RCC 7860 (cell line): Measurements from ENCODE around the gene ZCCHC17.

Experiments
- DNase-seq: peaks from one replicate; pipeline ENCODE4 v3.0.0-alpha.2; 2015; ENCODE audit warnings: low spot score
- FAIRE-seq: peaks from 2 replicates; lab custom pipeline; 2012; peaks lifted over from hg19 to GRCh38; lab: Jason Lieb, UNC

Gene ZCCHC17

DNA sequence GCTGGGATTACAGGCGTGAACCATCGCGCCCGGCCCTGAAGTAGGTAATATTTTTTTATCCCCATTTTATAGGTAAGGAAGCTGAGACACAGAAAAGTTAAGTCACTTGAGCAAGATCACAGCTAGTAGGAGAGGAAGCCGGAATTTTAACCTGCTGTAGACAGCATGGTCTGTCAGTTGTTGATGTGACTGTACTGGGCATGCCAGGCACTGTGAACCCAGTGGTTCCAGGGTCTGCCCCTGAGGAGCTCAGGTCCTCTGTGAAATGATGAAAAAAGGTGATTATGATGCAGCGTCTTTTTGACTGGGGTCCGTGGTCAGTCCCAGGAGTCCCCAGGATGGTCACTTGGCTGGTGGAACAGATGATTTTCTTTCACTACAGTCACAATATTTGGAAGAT, 92.8 kb downstream of the ZCCHC17 start:
- DNase-seq, result no peak
- no peak for FAIRE-seq

GRCh38 chr1:31390071-31390470, 93.2 kb downstream of the ZCCHC17 start:
- DNase-seq, result no peak
- FAIRE-seq, result no peak

DNA sequence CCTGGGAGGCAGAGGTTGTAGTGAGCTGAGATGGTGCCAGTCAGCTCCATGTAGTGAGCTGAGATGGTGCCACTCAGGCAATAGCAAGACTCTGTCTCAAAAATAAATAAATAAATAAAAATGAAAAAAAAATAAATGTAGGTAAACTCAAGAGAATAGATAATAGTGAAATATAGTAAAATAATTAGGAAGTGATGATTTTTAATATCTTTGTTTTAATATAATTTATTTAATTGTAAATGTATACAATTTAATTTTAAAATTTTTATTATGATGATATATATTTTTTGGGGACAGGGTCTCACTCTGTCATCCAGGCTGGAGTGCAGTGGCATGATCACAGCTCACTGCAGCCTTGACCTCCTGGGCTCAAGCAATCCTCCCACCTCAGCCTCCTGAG, 96.6 kb downstream of the ZCCHC17 start:
- FAIRE-seq (no peak), DNase-seq (no peak)

DNA sequence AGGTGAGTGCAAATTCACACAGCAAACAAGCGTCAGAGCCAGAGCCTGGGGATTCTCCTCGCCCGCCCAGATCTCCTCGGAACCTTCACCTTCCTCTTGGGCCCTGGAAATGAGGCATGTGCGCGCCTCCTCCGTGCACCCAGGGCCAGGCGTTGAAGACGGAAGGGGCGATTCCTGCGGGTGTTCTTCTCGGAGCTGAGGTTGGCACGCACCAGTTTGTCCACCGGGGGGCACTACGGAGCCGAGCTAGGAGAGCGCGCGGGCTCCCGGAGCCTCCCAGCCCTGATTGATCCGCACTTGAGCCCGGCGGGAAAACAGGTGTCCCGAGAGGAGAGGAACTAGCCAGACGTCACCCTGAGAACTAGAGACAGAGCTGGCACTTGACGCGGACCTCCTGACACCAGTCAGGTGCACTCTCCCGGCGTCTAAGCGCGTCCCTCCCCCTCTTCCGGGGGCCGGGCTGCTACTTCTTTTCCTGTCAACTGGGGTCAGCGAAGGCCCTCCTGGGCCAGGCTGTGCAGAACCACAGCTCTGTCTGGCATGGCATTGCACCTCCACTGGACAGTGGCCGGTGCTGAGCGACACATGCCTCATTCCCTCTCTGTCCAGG, 97.9 kb downstream of the ZCCHC17 start:
- peak; percentile 69 for DNase-seq

GRCh38 chr1:31396633-31397351, 100.0 kb downstream of the ZCCHC17 start:
- DNase-seq, result peak; percentile 92
- FAIRE-seq, result no peak

More for the DNA sequence above, 97.9 kb downstream of the ZCCHC17 start:
- peak; percentile 57 for FAIRE-seq

- FAIRE-seq (no peak), DNase-seq (peak; percentile 93)
These were observed 100.7 kb downstream of the ZCCHC17 start for GRCh38 chr1:31397360-31398095.

GRCh38 chr1:31398246-31398645, 101.4 kb downstream of the ZCCHC17 start:
- DNase-seq, result no peak
- no peak for FAIRE-seq

DNA sequence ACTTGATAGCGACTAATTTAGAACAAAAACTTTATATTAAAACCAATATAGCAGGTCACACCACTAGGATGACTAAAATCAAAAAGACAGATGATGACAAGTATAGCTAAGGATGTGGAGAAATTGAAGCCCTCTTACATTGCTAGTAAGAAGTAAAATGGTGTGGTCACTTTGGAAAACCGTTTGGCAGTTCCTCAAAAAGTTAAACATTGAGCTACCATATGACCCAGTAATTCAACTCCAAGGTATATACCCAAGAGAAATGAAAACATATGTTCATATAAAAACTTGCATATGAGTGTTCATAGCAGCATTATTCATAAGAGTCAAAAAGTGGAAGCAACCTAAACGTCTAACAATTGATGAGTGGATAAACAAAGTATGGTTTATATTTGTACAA, 103.1 kb downstream of the ZCCHC17 start:
- DNase-seq (no peak), FAIRE-seq (no peak)

- no peak for DNase-seq
- FAIRE-seq, result no peak
These were observed 103.6 kb downstream of the ZCCHC17 start for GRCh38 chr1:31400393-31400792.

DNA sequence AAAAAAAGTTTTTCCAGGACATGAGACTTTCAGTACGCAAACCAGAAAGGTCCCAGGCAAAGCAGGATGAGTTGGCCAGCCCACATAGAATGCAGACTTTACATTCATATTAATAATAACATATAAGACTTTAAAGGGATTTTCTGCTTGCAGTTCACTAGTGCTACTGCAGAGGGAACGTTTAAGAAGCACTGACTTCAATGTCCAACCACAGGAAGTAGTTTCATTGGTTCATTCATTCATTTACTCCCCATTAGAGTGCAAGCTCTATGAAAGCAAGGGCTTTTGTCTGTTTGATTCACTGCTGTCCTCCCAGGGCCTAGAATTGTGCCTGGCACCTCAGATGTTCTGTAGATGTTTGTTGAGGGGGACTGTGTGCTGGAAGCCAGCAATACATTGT, 104.4 kb downstream of the ZCCHC17 start:
- no peak for DNase-seq
- no peak for FAIRE-seq

DNA sequence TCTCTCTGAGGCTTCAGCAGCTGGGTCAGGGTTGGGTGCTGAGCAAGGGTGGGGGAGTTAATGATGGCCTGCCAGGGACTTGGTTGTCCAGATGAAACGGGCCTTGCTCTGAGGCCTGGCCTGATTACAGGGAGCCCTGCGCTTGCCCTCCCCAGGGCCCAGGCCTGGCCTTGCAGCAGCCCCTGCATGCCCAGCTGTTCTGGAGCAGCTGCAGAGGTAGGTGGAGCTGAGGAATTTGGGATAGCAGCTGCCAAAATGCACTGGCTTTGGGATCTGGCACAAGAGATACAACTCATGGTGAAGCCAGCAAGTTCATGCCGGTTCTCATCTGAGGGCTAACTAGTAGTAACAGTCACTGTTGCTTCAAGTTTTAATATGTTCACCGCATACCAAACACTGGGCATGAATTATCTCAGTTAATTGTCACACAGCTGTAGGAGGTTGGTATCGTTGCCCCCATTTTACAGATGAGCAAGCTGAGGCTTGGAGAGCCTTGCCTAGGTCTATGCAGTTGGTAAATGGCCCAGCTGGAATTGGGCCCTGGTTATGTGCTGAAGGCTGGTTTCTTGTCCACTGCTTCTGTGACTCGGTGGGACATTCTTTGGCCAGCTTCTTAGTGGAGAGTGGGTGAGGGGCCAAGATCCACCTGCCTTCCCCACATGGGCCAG, 108.9 kb downstream of the ZCCHC17 start:
- FAIRE-seq (no peak), DNase-seq (no peak)

DNA sequence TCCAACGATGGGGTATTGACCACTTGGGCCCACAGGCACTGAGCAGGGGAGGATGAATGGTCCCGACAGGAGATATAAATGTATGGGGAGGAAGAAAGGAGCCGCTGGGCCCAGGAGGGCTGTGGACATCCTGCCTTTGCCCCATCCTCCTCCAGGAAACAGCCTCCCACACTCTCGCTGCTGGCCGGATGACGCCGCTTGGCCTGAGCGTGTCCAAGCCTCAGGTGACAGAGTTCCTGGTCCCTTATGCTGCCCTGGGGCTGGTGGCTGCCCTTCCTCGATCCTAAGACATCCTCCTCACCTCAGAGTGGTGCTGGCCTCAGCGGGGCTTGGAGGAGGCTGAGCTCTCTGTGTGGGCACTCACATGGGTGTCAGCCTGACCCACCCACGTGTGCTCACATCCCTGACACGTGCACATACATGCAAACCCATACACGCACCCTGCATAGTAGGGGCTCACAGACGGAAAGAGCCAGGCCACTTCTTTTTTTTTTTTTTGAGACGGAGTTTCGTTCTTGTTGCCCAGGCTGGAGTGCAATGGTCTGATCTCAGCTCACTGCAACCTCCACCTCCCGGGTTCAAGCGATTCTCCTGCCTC, 110.3 kb downstream of the ZCCHC17 start:
- DNase-seq (no peak), FAIRE-seq (no peak)

DNA sequence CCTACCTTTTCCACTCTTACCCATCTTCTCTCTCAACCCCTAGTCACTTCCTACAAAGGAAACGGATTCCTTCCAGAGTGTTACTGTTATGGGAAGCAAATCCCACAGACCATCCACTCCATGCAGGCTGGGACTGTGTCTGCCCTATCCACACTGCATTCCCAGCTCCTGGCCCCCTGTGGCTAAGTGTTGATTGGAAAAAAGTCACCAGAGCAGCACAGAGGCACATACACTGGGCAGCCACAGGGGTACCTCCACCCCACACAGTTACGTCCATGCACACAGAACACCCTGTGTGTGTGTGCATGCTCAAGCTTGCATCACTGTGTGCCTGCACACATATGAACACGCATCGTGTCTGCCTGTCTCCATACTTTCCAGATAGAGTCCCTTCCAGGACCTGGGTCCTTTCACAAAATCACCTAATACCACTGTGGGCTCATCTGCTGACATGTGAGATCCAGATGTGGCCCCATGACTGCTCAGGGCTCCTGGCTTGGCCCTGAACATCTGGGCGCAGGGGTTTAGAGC, 112.0 kb downstream of the ZCCHC17 start:
- FAIRE-seq (no peak), DNase-seq (no peak)

GRCh38 chr1:31409946-31410858, 113.4 kb downstream of the ZCCHC17 start:
- DNase-seq, result no peak
- FAIRE-seq, result no peak

GRCh38 chr1:31410871-31411270, 114.0 kb downstream of the ZCCHC17 start:
- no peak for DNase-seq
- no peak for FAIRE-seq

GRCh38 chr1:31412205-31412604, 115.4 kb downstream of the ZCCHC17 start:
- FAIRE-seq (no peak), DNase-seq (no peak)

DNA sequence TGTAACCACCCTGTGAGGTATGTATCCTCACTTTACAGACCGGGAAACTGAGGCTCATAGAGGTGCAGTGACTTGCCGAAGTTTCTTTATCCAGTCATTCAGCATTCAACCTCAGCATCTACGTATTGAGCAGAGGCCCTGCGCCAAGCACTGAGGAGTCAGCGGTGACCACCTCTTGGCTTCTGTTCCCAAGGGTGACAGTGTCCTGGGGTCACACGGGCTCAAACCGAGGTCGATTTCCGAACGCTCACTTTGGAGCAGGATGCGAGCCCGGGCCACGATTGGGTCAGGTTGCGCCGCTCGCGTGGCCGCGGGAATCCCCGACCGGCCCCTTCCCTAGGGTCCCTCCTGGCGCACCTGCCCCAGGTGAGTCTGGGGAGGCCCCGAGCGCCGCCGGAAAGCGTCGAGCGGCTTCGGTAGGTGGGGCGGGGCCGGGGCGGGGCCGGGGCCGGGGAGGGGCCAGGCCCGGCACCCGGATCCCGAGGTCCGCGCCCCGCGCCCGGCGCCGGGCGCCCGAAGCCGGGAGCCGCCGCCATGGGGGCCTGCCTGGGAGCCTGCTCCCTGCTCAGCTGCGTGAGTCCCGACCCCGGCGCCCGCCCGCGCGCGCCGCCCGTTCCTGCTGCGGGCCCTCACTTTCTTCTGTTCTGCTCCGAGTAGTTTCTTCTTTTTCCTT, 116.0 kb downstream of the ZCCHC17 start, which contains the start of gene SERINC2:
Gene SERINC2 (plus strand): TSS at position 482 of the 673 bp plus-strand sequence. CDS start 53 bp downstream, at position 535.
- no peak for DNase-seq
- FAIRE-seq, result no peak

DNA sequence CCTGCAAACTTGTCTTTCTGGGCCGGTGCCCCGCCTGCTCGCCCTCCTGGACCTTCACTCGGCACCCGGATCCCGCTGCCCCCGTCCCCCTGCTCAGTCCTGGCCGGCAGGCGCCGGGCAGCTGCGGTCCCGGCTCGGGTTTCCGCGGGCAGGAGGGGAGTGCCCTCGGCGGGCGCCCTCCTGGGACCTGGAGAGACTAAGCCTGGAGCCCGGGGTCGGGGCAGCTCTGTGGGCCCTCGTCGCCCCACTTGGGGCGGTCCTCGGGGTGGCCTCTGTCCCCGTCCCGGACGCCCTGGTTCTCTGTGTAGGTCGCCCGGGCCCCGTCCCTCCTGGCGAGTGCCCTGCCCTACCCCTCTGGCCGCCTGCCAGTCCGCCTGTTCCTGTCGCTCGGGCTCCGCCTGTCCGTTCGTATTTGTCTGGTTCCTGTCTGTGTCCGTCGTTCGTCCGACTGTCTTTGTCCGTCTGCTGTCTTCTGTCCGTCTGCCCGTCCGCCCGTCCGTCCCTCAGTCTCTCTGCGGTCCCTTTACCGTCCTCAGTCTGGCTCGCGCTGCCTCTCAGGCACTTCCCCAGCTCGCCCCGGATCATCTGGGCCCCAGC, 116.7 kb downstream of the ZCCHC17 start:
- no peak for FAIRE-seq
- peak; percentile 73 for DNase-seq
